Neuron (in vitro differentiated cells): ENCODE measurements around the gene PLEKHG3.

ENCODE experiments used
- H2AFZ ChIP-seq: one replicate; pipeline ENCODE4 v1.6.1; 2013; ENCODE audit warnings: low read depth, mild to moderate bottlenecking, inconsistent platforms, low read length, moderate library complexity
- H3K27me3 ChIP-seq: one replicate; pipeline ENCODE4 v1.6.1; 2013; ENCODE audit warnings: low read length; ENCODE audit not compliant: insufficient read depth
- H3K36me3 ChIP-seq: one replicate; pipeline ENCODE4 v1.6.1; 2013; ENCODE audit warnings: low read length; ENCODE audit not compliant: insufficient read depth
- H3K4me1 ChIP-seq: one replicate; pipeline ENCODE4 v1.6.1; 2013; ENCODE audit warnings: low read length; ENCODE audit not compliant: insufficient read depth
- H3K4me3 ChIP-seq: 2 replicates; pipeline ENCODE4 v1.5.1; 2013; ENCODE audit warnings: mild to moderate bottlenecking, low read length, moderate library complexity
- H3K9me3 ChIP-seq: one replicate; pipeline ENCODE4 v1.6.1; 2013; ENCODE audit warnings: low read length

PLEKHG3 gene

GRCh38 chr14:64763801-64764621 lies 59.8 kb downstream of the PLEKHG3 start:
- peaks cover 50% of the 10 kb centered on the region for H3K27me3 ChIP-seq
- H3K4me3 ChIP-seq: no peak overlapping the region
- no peaks in the 10 kb centered on the region for H3K9me3 ChIP-seq
- H2AFZ ChIP-seq: no peak overlapping the region
- peaks cover under 1% of the 10 kb centered on the region for H3K4me1 ChIP-seq
- H3K36me3 ChIP-seq: no peaks in the 10 kb centered on the region

GRCh38 chr14:64764641-64765520 lies 60.7 kb downstream of the PLEKHG3 start:
- H3K27me3 ChIP-seq: peaks cover 43% of the 10 kb centered on the region

GRCh38 chr14:64765740-64766302 lies 61.6 kb downstream of the PLEKHG3 start:
- H3K9me3 ChIP-seq: no peaks in the 10 kb centered on the region

More at GRCh38 chr14:64764641-64765520, 60.7 kb downstream of the PLEKHG3 start:
- no peaks in the 10 kb centered on the region for H3K4me1 ChIP-seq
- no peaks in the 10 kb centered on the region for H3K9me3 ChIP-seq
- H3K4me3 ChIP-seq: peak overlapping the region; percentile 8
- no peak overlapping the region for H2AFZ ChIP-seq
- no peaks in the 10 kb centered on the region for H3K36me3 ChIP-seq

GRCh38 chr14:64766430-64767151 lies 62.4 kb downstream of the PLEKHG3 start:
- Histone ChIP-seq H3K9me3 (no peaks in the 10 kb centered on the region), H3K36me3 (no peaks in the 10 kb centered on the region), H2AFZ (no peak overlapping the region), H3K4me1 (no peaks in the 10 kb centered on the region), H3K27me3 (peaks cover 28% of the 10 kb centered on the region), H3K4me3 (no peak overlapping the region)

More at GRCh38 chr14:64765740-64766302, 61.6 kb downstream of the PLEKHG3 start:
- H3K4me1 ChIP-seq: no peaks in the 10 kb centered on the region
- no peaks in the 10 kb centered on the region for H3K36me3 ChIP-seq
- H2AFZ ChIP-seq: no peak overlapping the region
- H3K27me3 ChIP-seq: peaks cover 36% of the 10 kb centered on the region
- H3K4me3 ChIP-seq: no peak overlapping the region

- no peak overlapping the region for H2AFZ ChIP-seq
Observed at GRCh38 chr14:64767215-64767964, 63.2 kb downstream of the PLEKHG3 start.

GRCh38 chr14:64768401-64769095 lies 64.3 kb downstream of the PLEKHG3 start:
- H3K27me3 ChIP-seq: peaks cover 8% of the 10 kb centered on the region
- H3K36me3 ChIP-seq: no peaks in the 10 kb centered on the region
- H3K9me3 ChIP-seq: peaks cover 1% of the 10 kb centered on the region
- H3K4me3 ChIP-seq: no peak overlapping the region
- H3K4me1 ChIP-seq: no peaks in the 10 kb centered on the region
- H2AFZ ChIP-seq: no peak overlapping the region

More at GRCh38 chr14:64767215-64767964, 63.2 kb downstream of the PLEKHG3 start:
- H3K4me1 ChIP-seq: no peaks in the 10 kb centered on the region
- no peak overlapping the region for H3K4me3 ChIP-seq
- H3K9me3 ChIP-seq: no peaks in the 10 kb centered on the region
- peaks cover 20% of the 10 kb centered on the region for H3K27me3 ChIP-seq
- H3K36me3 ChIP-seq: no peaks in the 10 kb centered on the region

GRCh38 chr14:64769096-64770020 lies 65.1 kb downstream of the PLEKHG3 start:
- H3K9me3 ChIP-seq: peaks cover 3% of the 10 kb centered on the region
- no peak overlapping the region for H2AFZ ChIP-seq
- no peaks in the 10 kb centered on the region for H3K36me3 ChIP-seq
- no peaks in the 10 kb centered on the region for H3K4me1 ChIP-seq
- H3K27me3 ChIP-seq: peaks cover 2% of the 10 kb centered on the region
- H3K4me3 ChIP-seq: no peak overlapping the region

GRCh38 chr14:64770751-64771150 lies 66.5 kb downstream of the PLEKHG3 start:
- Histone ChIP-seq H3K4me3 (no peak overlapping the region), H3K9me3 (peaks cover 5% of the 10 kb centered on the region), H3K27me3 (peaks cover 2% of the 10 kb centered on the region), H3K4me1 (no peaks in the 10 kb centered on the region), H3K36me3 (no peaks in the 10 kb centered on the region), H2AFZ (no peak overlapping the region)

GRCh38 chr14:64771161-64771560 lies 66.9 kb downstream of the PLEKHG3 start:
- Histone ChIP-seq H3K27me3 (peaks cover 2% of the 10 kb centered on the region), H3K9me3 (peaks cover 5% of the 10 kb centered on the region), H3K4me3 (no peak overlapping the region), H3K36me3 (no peaks in the 10 kb centered on the region), H2AFZ (no peak overlapping the region), H3K4me1 (no peaks in the 10 kb centered on the region)

- H3K9me3 ChIP-seq: peaks cover 5% of the 10 kb centered on the region
- H3K4me1 ChIP-seq: no peaks in the 10 kb centered on the region
- H3K4me3 ChIP-seq: no peak overlapping the region
- peaks cover 2% of the 10 kb centered on the region for H3K27me3 ChIP-seq
- H3K36me3 ChIP-seq: no peaks in the 10 kb centered on the region
- H2AFZ ChIP-seq: no peak overlapping the region
Observed at GRCh38 chr14:64772397-64772950, 68.2 kb downstream of the PLEKHG3 start.

- Histone ChIP-seq H3K9me3 (peaks cover 5% of the 10 kb centered on the region), H3K27me3 (peaks cover 2% of the 10 kb centered on the region)
Observed at GRCh38 chr14:64773046-64773445, 68.8 kb downstream of the PLEKHG3 start.

More at GRCh38 chr14:64773046-64773445, 68.8 kb downstream of the PLEKHG3 start:
- no peaks in the 10 kb centered on the region for H3K36me3 ChIP-seq
- H2AFZ ChIP-seq: no peak overlapping the region
- no peaks in the 10 kb centered on the region for H3K4me1 ChIP-seq
- no peak overlapping the region for H3K4me3 ChIP-seq
